ENCODE results near the gene RRP12.

- TF ChIP-seq CTCF (IDR thresholded peaks at IDR 0.05) (no peak), POLR2A (IDR thresholded peaks at IDR 0.05) (no peak)
Observed at GRCh38 chr10:97356318-97356914, 44.7 kb downstream of the RRP12 start.
